SK-N-SH (cell line): ENCODE results near the gene ABCG1.

Experiments used
- EP300 ChIP-seq, 2 experiments: IDR thresholded peaks; 2 replicates each; pipeline versions ENCODE4 v1.4.0 to v1.6.1; 2012; ENCODE audit warnings: borderline replicate concordance in 1 of 2, low read depth in 1 of 2, low read length in 1 of 2
- SMC3 ChIP-seq: IDR thresholded peaks from 2 replicates; pipeline ENCODE4 v1.6.1; 2012; ENCODE audit warnings: low read depth, low read length, improper control_type of control experiment

DNA sequence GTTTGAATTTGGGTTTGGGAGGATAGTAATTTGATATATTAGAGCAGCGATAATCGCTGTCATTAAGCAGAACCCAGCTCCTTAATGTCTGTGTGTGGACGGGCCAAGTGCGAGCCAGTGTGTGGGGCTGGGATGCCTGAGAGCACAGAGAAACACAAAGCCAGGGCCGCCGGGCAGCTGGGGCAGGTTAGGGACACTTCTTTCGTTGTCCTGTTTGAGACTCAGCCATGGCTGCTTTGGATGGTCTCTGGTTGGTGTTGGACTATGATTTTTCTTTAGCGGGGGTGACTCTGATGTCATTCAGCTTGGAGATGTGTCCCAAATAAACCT lies 33.4 kb downstream of the ABCG1 start:
- TF ChIP-seq EP300 (IDR thresholded peaks at IDR 0.05; ENCODE audit: borderline replicate concordance in 1 of 2, low read depth in 1 of 2, low read length in 1 of 2) (no peak), SMC3 (no peak)
